Activated T-cell treated with anti-CD3 and anti-CD28 coated beads, Interleukin-2, amount 50 U/mL, for 72 hours (primary cell): ENCODE measurements around the gene ERP27. TPM values are rescaled to one million over a fixed set of nuclear protein-coding genes. Genes with fewer than 3 reads are reported as not detected.

ENCODE experiments used
- ATAC-seq, 2 donors: fragments of 150-1000 bp; cut with Tn5 transposase; replicated peaks in 1 of 2; 2 replicates each; pipeline ENCODE4 v1.10.0; 2021; ENCODE audit warnings: moderate library complexity in 2 of 2, mild to moderate bottlenecking in 1 of 2
- DNase-seq, 2 donors: peaks; one replicate each; pipeline ENCODE4 v3.0.0; 2021 to 2022; ENCODE audit warnings: mixed read lengths in 1 of 2
- H3K27ac Mint-ChIP-seq: one replicate; pipeline ENCODE4 v1.8.0; 2022; ENCODE audit warnings: mild to moderate bottlenecking, moderate library complexity, mixed read lengths
- H3K27me3 Mint-ChIP-seq: one replicate; pipeline ENCODE4 v1.8.0; 2022; ENCODE audit warnings: low read depth, mixed read lengths
- H3K36me3 Mint-ChIP-seq, 2 donors: one replicate each; pipeline ENCODE4 v1.8.0; 2022; ENCODE audit warnings: mixed read lengths in 2 of 2, mild to moderate bottlenecking in 1 of 2; ENCODE audit not compliant: insufficient read depth in 2 of 2
- H3K4me1 Mint-ChIP-seq: one replicate; pipeline ENCODE4 v1.8.0; 2022; ENCODE audit warnings: low read depth, mixed read lengths
- H3K4me3 Mint-ChIP-seq, 2 donors: one replicate each; pipeline ENCODE4 v1.8.0; 2022; ENCODE audit warnings: mild to moderate bottlenecking in 2 of 2, mixed read lengths in 2 of 2, moderate library complexity in 2 of 2
- H3K9me3 Mint-ChIP-seq, 2 donors: one replicate each; pipeline ENCODE4 v1.8.0; 2022; ENCODE audit warnings: mixed read lengths in 2 of 2
- total RNA-seq, 2 donors: library from RNA; stranded (reverse); gene quantifications; one replicate each; pipeline ENCODE4 v1.2.3, GENCODE V29; 2022

Gene ERP27
- total RNA-seq, 2 donors from 2014 or later: 3.8 to 4.0 TPM

DNA sequence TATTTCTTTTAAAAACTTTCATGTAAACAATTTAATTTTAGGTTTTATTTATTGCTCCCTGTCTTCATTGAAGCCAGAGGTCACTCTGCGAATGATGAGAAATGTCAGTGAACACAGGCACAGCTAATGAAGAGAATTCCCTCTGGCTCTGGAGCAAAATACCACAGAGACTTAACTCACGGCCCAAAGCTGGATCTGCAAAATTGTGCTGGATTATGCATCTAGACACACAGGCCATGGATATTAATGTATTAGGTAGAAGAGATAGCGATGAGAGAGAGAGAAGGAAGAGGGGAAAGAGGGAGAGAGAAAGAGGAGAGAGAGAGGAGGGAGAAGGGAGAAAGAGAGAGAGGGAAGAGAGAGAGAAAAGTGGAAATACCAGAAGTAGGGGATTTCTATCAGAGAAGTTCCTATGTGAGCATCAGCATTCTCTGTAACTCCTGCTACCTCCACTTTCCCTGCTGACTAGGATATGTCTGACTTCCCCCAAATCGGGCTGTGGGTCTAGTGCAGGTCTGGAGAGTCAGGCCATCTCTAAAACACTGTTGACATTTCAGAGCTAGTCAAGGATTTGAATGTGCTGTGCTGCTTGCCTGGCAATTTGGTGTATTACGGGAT, 19.3 kb upstream of the ERP27 start:
- no peak for ATAC-seq
- H3K9me3 Mint-ChIP-seq: no peaks in the 10 kb centered on the region
- H3K36me3 Mint-ChIP-seq: peaks cover 7 to 12% of the 10 kb centered on the region in 2 donors
- H3K4me1 Mint-ChIP-seq: peaks cover 69% of the 10 kb centered on the region
- H3K4me3 Mint-ChIP-seq: peak overlapping the region; percentile 99 to 100
- H3K27me3 Mint-ChIP-seq: no peaks in the 10 kb centered on the region
- H3K27ac Mint-ChIP-seq: peak overlapping the region; percentile 96
- DNase-seq: no peak

DNA sequence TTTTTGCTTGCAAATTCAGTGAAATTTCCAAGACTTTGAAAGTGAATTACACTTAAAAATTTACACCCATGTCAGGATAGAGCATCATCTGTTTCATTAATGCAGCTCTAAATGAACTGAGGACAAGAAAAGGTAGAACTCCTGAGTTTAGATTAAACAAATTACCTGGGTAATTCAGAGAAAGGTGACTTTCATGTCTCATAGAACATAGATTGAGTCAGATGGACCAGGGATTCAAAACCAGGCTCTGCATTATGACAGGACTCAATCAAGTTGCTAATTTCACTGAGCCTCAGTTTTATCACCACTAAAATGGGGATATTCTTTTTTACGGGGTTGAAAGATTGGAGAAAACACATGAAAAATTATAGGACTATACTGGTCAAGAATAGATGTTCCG, 18.6 kb upstream of the ERP27 start:
- Mint-ChIP-seq H3K9me3 (no peaks in the 10 kb centered on the region), H3K4me3 (peak overlapping the region; percentile 99 to 100), H3K4me1 (peaks cover 73% of the 10 kb centered on the region), H3K27ac (peak overlapping the region; percentile 96), H3K36me3 (peaks cover 8 to 12% of the 10 kb centered on the region in 2 donors), H3K27me3 (no peaks in the 10 kb centered on the region)
- DNase-seq (no peak), ATAC-seq (no peak)

DNA sequence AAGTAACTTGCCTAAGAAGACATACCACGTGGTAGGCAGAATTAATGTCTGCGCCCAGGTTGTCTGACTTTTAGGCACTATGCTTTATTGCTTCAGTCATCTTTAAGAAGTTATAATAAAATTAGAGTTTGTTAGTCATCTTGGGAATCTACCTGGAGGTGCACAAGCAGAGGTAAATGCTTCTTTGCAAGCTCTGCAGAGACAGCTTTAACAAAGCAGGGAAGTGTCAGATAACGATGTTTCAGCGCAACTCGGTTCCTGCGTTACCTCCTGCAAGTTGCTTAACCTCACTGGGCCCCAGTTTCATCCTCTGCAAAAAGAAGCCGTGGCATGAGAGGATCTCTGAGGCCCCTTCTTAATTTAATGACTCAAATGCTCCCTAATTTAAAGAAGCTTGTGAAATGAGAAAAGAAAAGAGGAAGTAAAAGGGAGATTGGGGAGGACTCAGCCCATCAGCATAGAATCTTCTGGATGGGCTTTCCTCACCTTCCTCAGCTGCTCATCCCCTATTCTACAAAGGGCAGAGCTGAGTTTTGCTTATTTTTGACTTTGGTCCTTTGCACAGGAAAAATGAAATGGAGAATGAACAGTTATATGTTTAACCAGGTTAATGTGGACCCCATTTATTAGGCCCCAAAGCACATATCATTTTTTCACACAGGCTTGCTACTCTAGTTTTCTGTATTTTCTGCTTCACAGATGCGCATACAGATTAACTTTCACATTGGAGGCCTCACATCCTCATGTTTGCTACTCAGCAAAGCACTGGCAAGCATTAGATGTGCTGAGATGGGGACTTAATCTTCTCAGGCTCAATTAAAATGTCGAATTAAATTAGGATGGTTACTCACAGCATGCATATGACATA, 17.9 kb upstream of the ERP27 start:
- H3K36me3 Mint-ChIP-seq: peaks cover 8 to 15% of the 10 kb centered on the region in 2 donors
- no peaks in the 10 kb centered on the region for H3K27me3 Mint-ChIP-seq
- peaks cover 79% of the 10 kb centered on the region for H3K4me1 Mint-ChIP-seq
- H3K4me3 Mint-ChIP-seq: peak overlapping the region; percentile 99 to 100
- no peak for ATAC-seq
- peak in 1 of 2 donors; percentile 28 for DNase-seq
- H3K27ac Mint-ChIP-seq: peak overlapping the region; percentile 96
- no peaks in the 10 kb centered on the region for H3K9me3 Mint-ChIP-seq

DNA sequence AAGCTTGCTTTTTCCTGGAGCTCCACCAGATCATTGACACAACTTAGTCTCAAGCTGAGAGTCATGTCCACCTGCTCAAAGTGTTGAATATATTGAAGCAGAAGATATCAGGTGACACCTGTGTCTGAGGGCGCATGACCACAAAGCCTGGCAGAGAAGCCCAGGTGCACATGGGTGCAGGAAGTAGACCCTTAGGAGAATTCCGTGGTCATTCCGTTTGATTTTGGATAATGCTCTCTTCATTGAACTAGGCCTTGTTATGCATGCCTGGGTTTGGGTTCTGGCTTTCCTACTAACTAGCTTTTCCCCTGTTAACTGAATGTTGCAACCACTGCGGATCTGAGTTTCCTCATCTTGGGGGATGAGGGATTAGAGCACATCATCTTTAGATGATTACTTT, 15.9 kb upstream of the ERP27 start:
- ATAC-seq: no peak
- Mint-ChIP-seq H3K36me3 (peaks cover 10 to 20% of the 10 kb centered on the region in 2 donors), H3K4me1 (peaks cover 91% of the 10 kb centered on the region), H3K9me3 (no peaks in the 10 kb centered on the region), H3K27me3 (no peaks in the 10 kb centered on the region), H3K27ac (peak overlapping the region; percentile 96), H3K4me3 (peak overlapping the region; percentile 84 to 90)
- no peak for DNase-seq

DNA sequence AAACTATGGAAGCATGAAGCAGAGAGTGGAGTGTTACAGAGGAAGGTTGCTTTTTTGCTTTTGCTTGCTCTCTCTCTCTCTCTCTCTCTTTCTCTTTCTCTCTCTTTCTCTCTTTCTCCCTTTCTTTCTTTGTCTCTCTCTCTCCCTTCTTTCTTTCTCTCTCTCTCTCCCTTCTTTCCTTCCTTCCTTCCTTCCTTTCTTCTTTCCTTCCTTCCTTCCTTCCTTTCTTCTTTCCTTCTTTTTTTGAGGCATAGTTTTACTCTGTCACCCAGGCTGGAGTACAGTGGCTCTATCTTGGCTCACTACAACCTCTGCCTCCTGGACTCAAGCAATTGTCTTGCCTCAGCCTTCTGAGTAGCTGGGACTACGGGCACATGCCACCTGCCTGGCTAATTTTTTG, 15.4 kb upstream of the ERP27 start:
- Mint-ChIP-seq H3K4me3 (peak overlapping the region; percentile 84 to 90), H3K4me1 (peaks cover 91% of the 10 kb centered on the region), H3K9me3 (no peaks in the 10 kb centered on the region), H3K27me3 (no peaks in the 10 kb centered on the region), H3K27ac (peak overlapping the region; percentile 96), H3K36me3 (peaks cover 12 to 23% of the 10 kb centered on the region in 2 donors)
- DNase-seq: no peak
- ATAC-seq: no peak

DNA sequence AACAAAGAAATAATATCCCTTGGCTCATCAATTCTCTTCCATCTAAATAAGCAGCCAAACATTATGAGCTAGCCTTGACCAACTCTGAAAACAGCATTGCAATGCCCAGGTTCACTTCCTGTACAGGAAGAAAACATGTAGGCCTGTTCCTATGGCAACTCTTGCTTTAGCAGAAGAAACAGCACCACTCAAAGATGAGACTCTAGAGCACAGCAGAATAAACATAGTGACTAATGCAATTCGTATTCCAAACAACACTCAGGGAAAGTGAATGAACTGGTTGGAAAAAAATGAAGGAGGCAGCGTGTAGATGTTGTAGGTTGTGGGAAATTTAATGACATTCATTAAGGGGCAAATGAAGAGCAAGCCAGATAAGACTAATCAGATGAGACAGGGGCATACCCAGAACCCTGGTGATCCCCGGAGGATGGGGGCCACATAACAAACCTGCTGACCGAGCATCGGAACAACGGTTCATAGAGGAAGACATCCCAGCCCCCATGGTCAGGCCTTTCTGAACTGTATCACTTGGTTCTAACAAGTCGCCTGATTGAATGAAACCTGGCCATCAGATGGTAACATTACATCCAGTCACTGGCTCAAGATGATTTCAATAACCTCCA, 14.1 kb upstream of the ERP27 start:
- peaks cover 15 to 27% of the 10 kb centered on the region in 2 donors for H3K36me3 Mint-ChIP-seq
- H3K4me3 Mint-ChIP-seq: peak overlapping the region; percentile 84 to 90
- DNase-seq (peak; percentile 50 to 53), ATAC-seq (peak; percentile 72 to 76)
- H3K4me1 Mint-ChIP-seq: peaks cover 91% of the 10 kb centered on the region
- peak overlapping the region; percentile 96 for H3K27ac Mint-ChIP-seq
- no peaks in the 10 kb centered on the region for H3K27me3 Mint-ChIP-seq
- no peaks in the 10 kb centered on the region for H3K9me3 Mint-ChIP-seq

GRCh38 chr12:14951851-14952250, 13.5 kb upstream of the ERP27 start:
- no peak for ATAC-seq
- no peaks in the 10 kb centered on the region for H3K27me3 Mint-ChIP-seq
- H3K36me3 Mint-ChIP-seq: peaks cover 17 to 32% of the 10 kb centered on the region in 2 donors

GRCh38 chr12:14950982-14951746, 12.8 kb upstream of the ERP27 start:
- H3K27me3 Mint-ChIP-seq: no peaks in the 10 kb centered on the region
- DNase-seq: peak in 1 of 2 donors; percentile 8
- peak in 1 of 2 donors; percentile 10 for ATAC-seq
- no peaks in the 10 kb centered on the region for H3K9me3 Mint-ChIP-seq
- H3K4me1 Mint-ChIP-seq: peaks cover 91% of the 10 kb centered on the region
- peak overlapping the region; percentile 96 for H3K27ac Mint-ChIP-seq
- H3K36me3 Mint-ChIP-seq: peaks cover 18 to 37% of the 10 kb centered on the region in 2 donors
- H3K4me3 Mint-ChIP-seq: peak overlapping the region; percentile 84 to 90

More at GRCh38 chr12:14951851-14952250, 13.5 kb upstream of the ERP27 start:
- no peak for DNase-seq
- Mint-ChIP-seq H3K9me3 (no peaks in the 10 kb centered on the region), H3K27ac (peak overlapping the region; percentile 96), H3K4me1 (peaks cover 91% of the 10 kb centered on the region), H3K4me3 (peak overlapping the region; percentile 84 to 90)

- Mint-ChIP-seq H3K36me3 (peaks cover 20 to 42% of the 10 kb centered on the region in 2 donors), H3K27me3 (no peaks in the 10 kb centered on the region), H3K4me1 (peaks cover 92% of the 10 kb centered on the region), H3K4me3 (peak overlapping the region; percentile 84 to 90), H3K9me3 (no peaks in the 10 kb centered on the region), H3K27ac (peak overlapping the region; percentile 96)
- ATAC-seq: peak; percentile 53 to 59
- DNase-seq: peak; percentile 42 to 46
These were observed 12.1 kb upstream of the ERP27 start for GRCh38 chr12:14950421-14950820.

GRCh38 chr12:14949631-14950030, 11.3 kb upstream of the ERP27 start:
- Mint-ChIP-seq H3K9me3 (no peaks in the 10 kb centered on the region), H3K27me3 (no peaks in the 10 kb centered on the region), H3K36me3 (peaks cover 22 to 48% of the 10 kb centered on the region in 2 donors), H3K4me3 (peak overlapping the region; percentile 84 to 90), H3K4me1 (peaks cover 89% of the 10 kb centered on the region), H3K27ac (peak overlapping the region; percentile 96)
- ATAC-seq: no peak
- no peak for DNase-seq

DNA sequence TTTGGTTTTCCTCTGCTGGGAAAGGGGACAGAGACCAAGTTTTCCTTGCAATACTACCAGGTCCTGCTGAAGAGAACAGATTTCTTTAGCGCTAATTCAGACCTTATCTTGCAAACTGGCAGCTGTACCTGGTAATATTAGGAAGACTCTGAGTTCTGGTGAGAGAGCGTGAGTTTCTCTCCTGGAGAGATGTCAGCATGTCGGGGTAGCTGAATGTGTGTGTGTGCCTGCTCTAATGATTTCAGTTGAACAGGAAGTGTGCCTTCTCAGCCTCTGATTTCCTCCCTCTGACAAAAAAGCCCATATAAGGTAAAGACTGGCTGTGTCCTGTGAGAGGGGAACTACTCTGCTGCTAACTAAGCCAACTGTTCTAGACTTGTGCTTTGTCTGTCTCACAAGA, 10.3 kb upstream of the ERP27 start:
- Mint-ChIP-seq H3K9me3 (no peaks in the 10 kb centered on the region), H3K36me3 (peaks cover 23 to 50% of the 10 kb centered on the region in 2 donors), H3K4me3 (peak overlapping the region; percentile 84 to 90), H3K27me3 (no peaks in the 10 kb centered on the region), H3K4me1 (peaks cover 79% of the 10 kb centered on the region), H3K27ac (peak overlapping the region; percentile 96)
- DNase-seq: peak; percentile 43 to 53
- peak; percentile 74 to 79 for ATAC-seq

DNA sequence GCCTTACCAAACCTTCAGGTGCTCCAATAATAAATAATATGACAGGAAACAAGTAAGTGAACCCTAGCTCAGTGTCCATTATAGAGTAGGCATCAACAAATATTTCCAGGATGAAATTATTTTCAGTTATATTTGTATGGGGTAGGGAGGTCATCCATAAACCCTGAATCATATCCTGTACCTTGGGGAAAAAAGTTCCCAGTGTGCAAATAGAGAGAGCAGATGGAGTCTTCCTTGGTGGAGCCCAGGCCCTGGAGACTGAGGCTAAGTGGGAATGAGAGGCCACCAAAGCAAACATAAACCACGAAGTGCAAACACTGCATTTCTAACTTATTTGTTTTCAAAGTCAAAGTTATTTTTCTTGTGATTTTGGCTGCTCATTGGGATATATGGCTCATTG, 8.5 kb upstream of the ERP27 start:
- Mint-ChIP-seq H3K36me3 (peaks cover 28 to 62% of the 10 kb centered on the region in 2 donors), H3K27ac (peak overlapping the region; percentile 96), H3K9me3 (no peaks in the 10 kb centered on the region), H3K4me3 (peak overlapping the region; percentile 84 to 90), H3K27me3 (no peaks in the 10 kb centered on the region), H3K4me1 (peaks cover 66% of the 10 kb centered on the region)
- ATAC-seq (no peak), DNase-seq (no peak)
